HG03460 (cell line): ENCODE data around the gene FHIP1A.
"Not testable (repeated sequence)": the region's sequence is repeated elsewhere in the genome, so short reads cannot be mapped to it uniquely, and the experiment has no call there.

Experiments used
- ATAC-seq: cut with Tn5 transposase; IDR thresholded peaks from one replicate; pipeline ENCODE4 v1.9.1; 2021; ENCODE audit not compliant: unreplicated experiment

FHIP1A gene

DNA sequence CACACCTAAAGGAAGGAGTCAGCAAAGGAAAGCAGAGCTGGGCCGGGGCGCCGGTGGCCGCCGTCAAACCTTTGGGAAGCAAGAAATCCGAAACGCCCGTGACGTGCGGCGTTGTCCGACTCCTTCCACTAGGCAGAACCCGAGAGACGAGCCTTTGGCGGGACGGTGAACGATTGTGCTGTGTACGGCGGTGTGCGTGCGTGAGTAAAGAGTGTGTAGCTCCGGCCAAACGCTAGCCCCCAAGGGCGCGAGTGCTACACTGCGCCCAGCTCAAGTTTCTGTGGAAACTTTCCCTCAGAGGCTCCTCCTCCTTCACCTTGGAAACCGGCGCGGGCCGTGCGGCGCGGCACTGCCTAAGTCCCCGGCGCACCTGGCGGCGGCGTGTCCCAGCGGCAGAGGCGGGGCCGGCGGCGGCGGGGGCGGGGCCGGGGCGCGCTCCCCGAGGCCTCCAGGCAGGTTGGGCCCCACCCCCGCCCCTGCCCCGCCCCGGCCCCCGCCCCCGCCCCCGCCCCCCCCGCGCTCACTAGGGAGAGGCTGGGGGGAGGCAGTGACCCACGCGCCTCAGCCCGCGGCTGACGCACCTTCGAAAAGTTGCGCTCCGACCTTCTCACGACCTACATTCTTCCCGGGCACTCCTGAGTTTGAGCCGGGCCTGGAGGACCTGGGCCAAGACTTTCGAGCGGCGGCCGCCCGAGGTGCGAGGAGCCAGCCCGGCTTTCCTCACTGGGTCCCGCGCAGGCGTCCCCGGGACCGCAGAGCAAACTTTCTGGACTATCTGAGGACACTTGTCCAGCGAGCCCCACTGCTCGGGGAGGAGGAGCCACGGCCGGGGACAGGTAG is at the start of gene FHIP1A:
TSS of gene FHIP1A (plus strand) at position 547 of the 840 bp plus-strand sequence. CDS start 157,084 bp downstream, outside the sequence.
- peak; percentile 80 for ATAC-seq

DNA sequence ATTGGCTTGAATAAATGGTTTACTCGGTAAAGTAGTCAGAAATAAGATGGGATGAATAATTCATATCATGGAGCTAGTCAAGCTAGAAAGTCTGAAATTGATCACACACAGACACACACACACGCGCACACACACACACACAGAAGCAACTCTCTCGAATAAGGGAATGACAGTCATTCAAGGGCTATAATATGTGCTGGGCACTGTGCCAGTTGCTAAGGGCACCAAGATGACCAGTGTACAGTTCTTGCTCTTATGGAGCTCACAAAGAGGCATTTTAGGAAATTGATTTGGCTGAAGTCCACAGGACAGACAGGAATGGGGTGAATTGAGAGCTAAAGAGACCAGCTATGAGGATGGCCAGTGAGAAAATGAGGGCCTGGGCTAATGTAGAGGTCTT is 49.4 kb upstream of the FHIP1A start:
- ATAC-seq = no peak

DNA sequence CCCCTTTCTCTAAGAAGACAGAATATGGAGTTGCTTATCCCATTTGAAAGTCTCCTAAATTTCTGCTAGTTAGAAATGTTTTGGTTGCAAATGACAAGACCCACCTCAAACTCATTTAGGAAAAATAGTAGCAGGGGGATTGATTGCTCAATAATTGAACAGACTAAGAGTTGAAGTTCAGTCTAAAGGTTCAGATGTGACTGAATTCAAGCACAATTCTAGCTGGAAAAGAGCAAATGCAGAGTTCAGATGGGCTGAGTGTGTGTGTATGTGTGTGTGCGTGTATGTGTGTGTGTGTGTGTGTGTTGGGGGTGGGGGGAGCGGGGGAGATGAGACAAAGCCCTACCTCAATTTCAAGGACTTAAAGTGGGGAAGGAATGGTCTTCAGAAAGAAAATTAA is 47.9 kb upstream of the FHIP1A start:
- no peak for ATAC-seq

DNA sequence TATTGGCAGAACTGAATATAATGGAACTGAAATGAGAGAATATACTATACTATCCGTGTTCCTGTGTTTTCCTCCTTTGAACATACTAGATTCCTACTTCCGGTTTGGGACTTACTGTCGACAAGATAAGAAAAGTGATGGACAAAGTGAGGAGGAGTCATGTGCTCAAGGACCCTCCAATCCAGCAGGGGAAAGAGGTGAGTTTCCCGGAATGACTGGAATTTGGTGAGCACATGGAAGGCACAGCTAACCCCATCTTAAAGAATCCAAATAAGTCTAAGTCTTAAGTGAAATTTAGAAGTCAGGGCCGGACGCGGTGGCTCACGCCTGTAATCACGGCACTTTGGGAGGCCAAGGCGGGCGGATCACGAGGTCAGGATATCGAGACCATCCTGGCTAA is 47.0 kb upstream of the FHIP1A start:
- no peak for ATAC-seq

DNA sequence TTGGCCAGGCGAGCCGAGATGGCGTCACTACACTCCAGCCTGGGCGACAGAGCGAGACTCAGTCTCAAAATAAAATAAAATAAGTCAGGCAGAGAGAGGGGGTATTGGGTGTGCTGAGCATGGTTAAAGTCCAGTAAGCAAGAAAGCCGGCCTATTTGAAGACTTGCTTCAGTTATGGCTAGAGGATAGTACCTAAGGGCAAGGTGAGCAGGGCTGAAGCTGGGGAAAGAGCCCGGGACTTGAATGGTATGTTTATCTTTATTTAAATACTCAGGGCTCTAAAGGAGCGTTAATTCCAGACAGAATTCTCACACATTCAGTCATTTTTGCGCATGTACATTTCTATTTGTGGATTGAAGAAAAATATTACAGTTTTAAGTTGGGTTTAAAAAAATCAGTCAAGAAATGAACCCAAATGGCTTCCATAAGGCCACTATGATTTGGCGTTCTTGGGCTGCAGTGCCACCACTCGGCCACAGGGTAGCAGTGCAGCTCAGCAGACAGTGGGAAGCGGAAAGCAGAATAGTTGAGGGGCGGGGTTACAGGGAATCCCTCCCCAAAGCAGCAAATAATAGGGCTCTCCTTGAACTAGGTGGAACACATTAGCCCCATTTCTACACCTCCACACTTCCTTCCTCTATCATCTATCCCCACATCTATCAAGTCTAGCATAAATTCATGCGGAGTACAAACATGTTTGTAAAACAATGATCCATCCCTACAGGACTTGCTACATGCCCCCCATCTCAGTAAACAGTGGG is 46.4 kb upstream of the FHIP1A start:
- peak; percentile 99 for ATAC-seq

DNA sequence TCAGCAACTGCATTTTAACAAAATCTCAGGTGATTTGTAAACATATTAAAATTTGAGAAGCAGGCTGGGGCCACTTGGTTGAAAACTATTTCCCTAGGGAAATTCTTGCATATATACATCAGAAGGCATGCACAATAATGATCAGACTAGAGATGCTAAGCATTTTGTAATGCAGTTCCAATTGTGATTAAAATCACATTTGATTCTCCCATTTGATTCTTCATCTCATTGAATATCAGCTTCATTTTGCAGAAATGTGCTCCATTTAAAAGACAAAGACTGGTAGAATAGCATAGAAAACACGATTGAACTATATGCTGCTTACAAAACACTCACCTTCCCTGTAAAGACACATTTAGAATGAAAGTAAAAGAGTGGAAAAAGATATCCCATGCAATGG is 32.4 kb upstream of the FHIP1A start:
- no peak for ATAC-seq

DNA sequence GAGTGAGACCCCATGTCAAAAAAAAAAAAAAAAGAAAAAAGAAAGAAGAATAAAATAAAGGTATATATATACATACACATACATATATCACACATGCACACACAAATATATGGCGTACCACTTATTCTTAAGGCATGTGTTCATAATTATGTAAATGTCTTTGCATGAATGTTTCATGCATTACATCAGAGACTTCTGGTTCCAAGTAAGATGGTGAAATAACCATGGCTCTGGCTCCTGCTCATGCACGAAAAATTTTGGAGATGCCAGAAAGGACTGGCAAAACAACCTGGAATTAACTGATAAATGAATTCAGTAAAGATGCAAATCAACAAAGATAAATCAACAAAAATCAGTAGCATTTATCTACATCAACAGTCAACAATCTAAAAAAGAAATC is 19.7 kb upstream of the FHIP1A start:
- ATAC-seq = no peak

DNA sequence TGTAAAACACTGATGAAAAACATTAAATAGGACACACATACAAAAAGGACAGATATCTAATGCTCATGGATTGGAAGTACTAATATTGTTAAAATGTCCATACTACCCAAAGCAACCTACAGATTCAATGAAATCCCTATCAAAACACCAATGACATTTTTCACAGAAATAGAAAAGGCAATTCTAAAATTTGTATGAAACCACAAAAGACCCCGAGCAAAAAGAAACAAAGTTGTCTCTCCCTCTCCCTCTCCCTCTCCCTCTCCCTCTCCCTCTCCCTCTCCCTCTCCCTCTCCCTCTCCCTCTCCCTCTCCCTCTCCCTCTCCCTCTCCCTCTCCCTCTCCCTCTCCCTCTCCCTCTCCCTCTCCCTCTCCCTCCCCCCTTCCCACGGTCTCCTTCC is 19.2 kb upstream of the FHIP1A start:
- ATAC-seq = not testable (repeated sequence)

DNA sequence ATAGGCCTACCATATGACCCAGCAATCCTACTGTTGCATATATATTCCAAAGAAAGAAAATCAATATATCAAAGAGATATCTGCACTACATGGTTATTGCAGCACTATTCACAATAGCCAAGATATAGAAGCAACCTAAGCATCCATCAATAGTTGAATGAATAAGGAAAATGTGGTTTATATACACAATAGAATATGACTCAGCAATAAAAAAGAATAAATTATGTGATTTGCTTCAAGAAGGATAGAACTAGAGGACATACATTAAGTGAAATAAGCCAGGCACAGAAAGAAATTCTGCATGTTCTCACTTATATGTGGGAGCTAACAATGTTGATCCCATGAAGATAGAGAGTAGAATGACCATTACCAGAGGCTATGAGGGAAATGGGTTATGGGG is 13.1 kb upstream of the FHIP1A start:
- no peak for ATAC-seq

DNA sequence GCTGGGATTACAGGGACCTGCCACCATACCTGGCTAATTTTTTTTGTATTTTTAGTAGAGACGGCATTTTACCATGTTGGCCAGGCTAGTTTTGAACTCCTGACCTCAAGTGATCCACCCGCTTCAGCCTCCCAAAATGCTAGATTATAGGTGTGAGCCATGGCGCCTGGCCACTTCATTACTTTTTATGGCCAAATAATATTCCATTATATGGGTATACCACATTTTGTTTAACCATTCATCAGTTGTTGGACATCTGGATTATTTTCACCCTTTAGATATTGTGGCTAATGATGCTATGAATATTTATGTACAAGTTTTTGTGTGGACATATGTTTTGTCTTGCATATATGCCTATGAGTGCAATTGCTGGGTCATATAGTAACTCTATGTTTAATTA is 8.6 kb upstream of the FHIP1A start:
- no peak for ATAC-seq

DNA sequence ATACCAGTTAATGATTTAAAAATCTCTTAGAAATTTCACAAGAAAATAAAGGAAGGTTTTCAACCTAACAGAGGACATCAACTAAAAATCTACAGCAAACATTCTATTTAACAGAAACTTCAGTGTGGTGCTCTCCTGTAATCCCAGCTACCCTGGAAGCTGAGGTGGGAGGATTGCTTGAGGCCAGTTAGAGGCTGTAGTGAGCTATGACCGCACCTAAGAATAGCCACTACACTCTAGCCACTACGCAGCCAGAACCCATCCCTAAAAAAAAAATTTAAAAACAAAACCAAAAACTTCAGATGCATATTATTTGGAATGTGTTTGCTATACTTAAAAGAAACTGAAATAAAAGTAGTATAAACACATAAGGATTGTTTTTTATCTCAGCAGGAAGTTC is 7.2 kb upstream of the FHIP1A start:
- ATAC-seq = no peak

DNA sequence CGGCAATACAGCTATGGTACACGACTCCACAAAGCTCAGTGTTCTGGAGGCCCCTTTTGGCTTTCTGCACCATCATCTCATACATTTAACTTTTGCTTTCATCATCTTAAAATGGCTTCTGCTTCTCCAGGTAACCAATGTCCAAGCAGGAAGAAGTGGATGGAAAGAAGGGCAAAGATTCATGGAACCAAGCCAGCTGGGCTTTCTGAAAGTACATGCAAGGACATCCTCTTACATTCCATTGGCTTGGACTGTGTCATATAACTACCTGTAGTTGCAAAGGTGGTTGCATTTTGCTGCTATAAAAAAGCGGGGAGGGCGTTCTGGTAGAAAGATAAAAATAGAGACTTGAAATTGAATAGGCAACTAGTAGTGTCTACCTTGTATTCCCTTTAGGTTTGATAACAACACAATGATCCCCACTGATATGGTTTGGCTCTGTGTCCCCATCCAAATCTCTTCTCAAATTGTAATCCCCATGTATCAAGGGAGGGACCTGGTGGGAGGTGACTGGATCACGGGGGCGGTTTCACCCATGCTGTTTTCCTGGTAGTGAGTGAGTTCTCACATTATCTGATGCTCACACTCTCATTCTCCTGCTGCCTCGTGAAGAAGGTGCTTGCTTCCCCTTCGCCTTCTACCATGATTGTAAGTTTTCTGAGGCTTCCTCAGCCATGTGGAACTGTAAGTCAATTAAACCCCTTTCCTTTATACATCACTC is 6.7 kb upstream of the FHIP1A start:
- no peak for ATAC-seq

DNA sequence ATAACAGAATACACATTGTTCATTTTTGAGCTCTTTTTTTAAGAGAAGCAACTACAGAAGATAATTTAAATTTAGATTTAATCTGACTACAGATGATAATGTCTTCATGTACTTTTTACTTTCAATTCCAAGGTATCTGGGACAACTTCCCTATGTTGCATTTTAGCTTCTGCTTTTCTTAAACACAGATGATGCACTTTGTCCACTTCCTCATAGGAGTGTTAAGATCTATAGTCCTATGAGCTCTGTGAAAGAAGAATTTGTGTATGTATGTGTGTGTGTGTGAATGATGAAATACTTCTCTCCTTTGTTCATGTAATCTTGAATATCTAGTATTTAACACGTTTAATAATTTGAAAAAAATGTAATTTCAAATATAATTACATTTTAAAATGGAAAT is 5.3 kb upstream of the FHIP1A start:
- no peak for ATAC-seq

DNA sequence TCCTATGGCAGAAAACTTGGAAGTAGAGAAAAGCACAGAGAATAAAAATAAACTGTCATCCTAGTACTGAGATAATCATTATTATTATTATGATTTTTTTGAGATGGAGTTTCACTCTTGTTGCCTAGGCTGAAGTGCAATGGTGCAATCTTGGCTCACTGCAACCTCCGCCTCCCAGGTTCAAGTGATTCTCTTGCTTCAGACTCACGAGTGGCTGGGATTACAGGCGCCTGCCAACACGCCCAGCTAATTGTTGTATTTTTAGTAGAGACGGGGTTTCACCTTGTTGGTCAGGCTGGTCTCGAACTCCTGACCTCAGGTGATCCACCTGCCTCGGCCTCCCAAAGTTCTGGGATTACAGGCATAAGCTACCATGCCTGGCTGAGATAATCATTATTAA is 4.2 kb upstream of the FHIP1A start:
- ATAC-seq = not testable (repeated sequence)

DNA sequence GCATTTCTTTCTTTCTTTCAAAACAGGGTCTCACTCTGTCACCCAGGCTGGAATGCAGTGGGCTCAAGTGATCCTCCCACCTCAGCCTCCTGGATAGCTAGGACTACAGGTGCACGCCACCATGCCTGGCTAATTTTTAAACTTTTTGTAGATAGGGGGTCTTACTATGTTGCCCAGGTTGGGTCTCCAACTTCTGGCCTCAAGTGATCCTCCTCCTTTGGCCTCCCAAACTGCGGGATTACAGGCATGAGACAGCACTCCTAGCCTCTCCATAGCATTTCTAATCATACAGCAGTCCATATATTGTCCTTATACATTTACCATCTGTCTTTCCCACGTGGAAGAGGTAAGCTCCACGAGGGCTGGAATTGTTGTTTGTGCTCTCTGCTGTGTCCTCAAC is 2.0 kb upstream of the FHIP1A start:
- no peak for ATAC-seq

DNA sequence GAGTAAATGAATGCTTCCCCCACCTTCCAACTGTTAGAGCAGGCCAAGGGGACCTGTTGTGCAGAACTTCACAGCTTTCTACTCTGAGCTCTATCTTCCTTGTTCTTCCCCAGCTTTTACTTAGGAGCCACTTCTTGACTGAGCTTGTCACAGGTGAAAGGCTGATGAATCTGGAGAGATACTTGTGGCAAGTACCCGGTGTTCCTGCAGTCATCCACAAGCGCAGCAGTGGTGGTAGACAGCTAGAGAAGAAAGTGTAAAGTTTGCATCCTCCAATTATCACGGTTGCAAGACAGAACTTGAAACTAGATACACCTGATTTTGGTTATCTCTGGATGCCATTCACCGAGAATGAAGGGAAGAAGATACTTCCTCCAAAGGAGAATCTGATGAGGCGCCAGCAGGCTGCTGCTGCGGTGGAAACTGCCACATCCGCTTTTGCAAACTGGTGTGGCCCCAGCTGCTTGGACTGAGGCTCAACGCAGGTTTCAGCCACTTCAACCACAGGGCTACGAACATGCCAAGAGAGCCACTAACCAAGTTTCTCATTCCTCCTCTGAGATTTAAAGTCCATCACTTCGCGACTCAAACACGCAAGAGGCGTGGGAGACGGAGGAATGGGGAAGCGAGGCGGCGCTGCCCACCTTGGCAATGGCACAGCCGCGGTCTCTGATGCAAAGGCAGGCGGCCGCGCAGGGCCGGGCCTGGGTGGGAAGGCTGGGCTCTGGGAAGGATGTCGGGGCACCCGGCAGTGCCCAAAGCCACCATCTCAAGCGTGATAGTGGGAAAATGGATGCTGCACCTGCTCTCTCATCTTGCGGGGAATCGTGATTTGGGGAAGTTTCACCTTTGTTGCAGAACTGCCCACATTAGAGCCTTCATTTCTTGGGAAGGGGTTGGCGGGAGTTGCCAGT is 1.3 kb upstream of the FHIP1A start:
- ATAC-seq = peak; percentile 83

DNA sequence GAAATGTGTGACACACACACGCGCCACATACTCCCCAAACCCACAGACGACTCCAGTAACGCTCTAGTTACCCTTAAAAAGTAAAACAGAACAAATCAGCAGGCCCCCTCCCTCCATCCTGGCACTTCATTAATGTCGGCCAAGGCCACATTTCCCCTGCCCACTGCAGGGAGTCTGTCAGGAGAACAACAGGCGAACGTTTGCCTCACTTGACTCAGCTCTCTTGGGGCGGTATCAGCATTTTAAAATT is 671 bp upstream of the FHIP1A start:
- ATAC-seq = no peak

DNA sequence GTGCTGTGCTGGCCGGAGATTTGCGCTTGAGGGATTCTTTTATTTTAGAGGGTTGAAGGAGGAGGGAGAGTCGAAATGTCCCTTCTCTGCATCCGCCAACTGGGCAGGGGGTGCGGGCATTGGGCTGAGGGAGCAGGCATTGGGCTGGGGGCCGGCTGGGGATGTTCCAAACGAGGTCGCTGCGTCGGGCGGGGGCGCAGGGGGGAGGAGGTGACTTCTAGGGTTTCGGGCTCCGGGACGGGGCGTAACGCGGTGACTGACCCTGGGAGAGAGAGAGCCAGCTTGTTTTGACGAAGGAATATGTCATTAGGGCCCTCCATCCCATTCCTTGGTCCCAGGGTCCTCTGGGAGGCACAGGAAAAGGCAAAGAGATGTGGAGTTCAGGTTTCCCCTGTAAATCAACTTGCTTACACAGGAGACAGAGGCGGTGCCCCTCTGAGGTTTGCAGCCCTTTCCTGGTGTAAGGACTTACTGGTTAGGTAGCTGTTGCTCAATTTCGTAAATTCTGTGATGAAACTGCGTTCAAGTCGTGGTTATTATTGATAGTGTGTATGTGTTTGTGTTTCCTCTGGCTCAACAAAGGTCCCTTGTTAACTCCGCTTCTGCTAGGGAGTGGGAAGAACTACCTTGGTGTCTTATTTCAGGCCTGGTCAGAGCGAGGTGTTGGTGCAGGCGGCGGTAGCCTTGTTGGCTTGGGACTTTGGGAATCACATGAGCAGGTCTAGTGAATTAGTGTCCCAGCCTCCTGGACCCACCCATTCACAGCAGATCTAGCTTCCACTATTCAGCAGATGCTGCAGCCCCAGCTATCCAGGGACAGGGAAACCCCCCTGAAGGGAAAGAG is 716 bp downstream of the FHIP1A start:
- ATAC-seq = no peak

DNA sequence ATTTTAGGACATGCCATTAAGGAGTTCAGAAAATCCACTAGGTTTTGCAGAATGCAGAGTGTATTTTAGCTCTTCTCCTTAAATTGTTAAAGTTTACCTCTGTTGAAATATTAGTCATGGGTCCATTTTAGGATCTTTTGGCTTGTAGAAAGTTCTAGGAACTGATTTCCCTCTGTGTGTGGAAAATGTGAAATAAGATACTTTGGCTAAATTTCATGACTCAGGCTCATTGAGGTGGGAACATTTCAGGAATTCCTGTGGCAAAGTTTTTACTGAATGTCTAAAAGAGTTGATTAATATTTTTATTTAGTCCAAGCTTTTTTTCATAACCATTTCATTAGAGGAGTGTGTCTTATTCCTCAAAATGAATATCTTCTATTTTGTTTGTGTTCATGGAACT is 7.0 kb downstream of the FHIP1A start:
- no peak for ATAC-seq

DNA sequence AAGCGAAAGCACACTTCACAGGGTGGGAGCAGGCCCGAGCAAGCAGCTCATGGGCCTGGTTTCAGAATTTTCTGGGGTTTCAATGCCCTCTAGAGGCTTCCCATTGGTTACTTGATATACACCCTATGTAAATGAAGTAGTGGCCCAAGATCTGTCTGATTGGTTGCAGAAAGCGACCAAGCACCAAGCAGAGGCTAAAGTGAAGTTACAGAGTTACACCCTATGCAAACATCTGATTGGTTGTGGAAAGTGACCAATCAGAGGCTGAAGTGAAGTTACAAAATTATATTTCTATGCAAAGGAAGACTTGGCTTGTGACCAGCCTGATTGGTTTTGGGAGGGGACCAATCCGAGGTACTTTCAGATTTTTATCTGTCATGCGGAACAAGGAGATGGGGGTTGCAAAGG is 8.2 kb downstream of the FHIP1A start:
- ATAC-seq = no peak
